CD14-positive monocyte (primary cell): Measurements from ENCODE around the gene ADAMTS9. TPM values are rescaled to one million over a fixed set of nuclear protein-coding genes. Genes with fewer than 3 reads are reported as not detected.

Source experiments
- DNase-seq, 3 donors: peaks; one replicate each; pipeline ENCODE4 v3.0.0-alpha.2; 2011 to 2022
- H2AFZ ChIP-seq: 2 replicates; pipeline ENCODE4 v1.6.0; 2012; ENCODE audit warnings: mild to moderate bottlenecking, low read depth, low read length, inconsistent platforms; ENCODE audit not compliant: insufficient read depth, poor library complexity, severe bottlenecking
- H3K27ac ChIP-seq, 2 donors: 1 replicate in 1 of 2; 2 replicates in 1 of 2; pipeline ENCODE4 v1.5.1; 2012 to 2013; ENCODE audit warnings: low read length in 2 of 2, control low read depth in 1 of 2, inconsistent platforms in 1 of 2, low read depth in 1 of 2, mild to moderate bottlenecking in 1 of 2
- H3K27me3 ChIP-seq, 2 donors: one replicate each; pipeline versions ENCODE4 v1.6.0 to v1.6.1; 2011 to 2013; ENCODE audit warnings: low read length in 2 of 2; ENCODE audit not compliant: control insufficient read depth in 2 of 2, insufficient read depth in 2 of 2
- H3K36me3 ChIP-seq, 2 donors: replicated peaks in 1 of 2; 1 replicate in 1 of 2; 2 replicates in 1 of 2; pipeline versions ENCODE4 v1.5.1 to v1.6.1; 2012 to 2013; ENCODE audit warnings: low read length in 2 of 2, control low read depth in 1 of 2, inconsistent platforms in 1 of 2, mild to moderate bottlenecking in 1 of 2; ENCODE audit not compliant: insufficient read depth in 2 of 2, control insufficient read depth in 1 of 2
- H3K4me1 ChIP-seq, 2 donors: 1 replicate in 1 of 2; 2 replicates in 1 of 2; pipeline versions ENCODE4 v1.5.1 to v1.6.1; 2012 to 2013; ENCODE audit warnings: low read length in 2 of 2, control low read depth in 1 of 2, inconsistent platforms in 1 of 2, mild to moderate bottlenecking in 1 of 2, moderate library complexity in 1 of 2; ENCODE audit not compliant: insufficient read depth in 2 of 2, control insufficient read depth in 1 of 2
- H3K4me2 ChIP-seq: replicated peaks from 2 replicates; pipeline ENCODE3; 2012; ENCODE audit warnings: low read length, moderate library complexity, mild to moderate bottlenecking; ENCODE audit not compliant: poor library complexity, severe bottlenecking; ENCODE audit errors: extremely low read depth
- H3K4me3 ChIP-seq, 3 experiments: fragments of 200-600 bp in 1 of 3; sonication (generic) in 1 of 3; replicated peaks in 1 of 3; 1 replicate in 2 of 3; 2 replicates in 1 of 3; pipeline ENCODE4 v1.5.1; 2011 to 2013; ENCODE audit warnings: low read length in 3 of 3, mild to moderate bottlenecking in 3 of 3, control low read depth in 2 of 3, low read depth in 2 of 3, inconsistent platforms in 1 of 3, moderate library complexity in 1 of 3
- H3K79me2 ChIP-seq: 2 replicates; pipeline ENCODE4 v1.6.0; 2012; ENCODE audit warnings: mild to moderate bottlenecking, control low read depth, inconsistent platforms, low read length, moderate library complexity; ENCODE audit not compliant: insufficient read depth
- H3K9ac ChIP-seq: 2 replicates; pipeline ENCODE4 v1.6.0; 2017; ENCODE audit warnings: low read length, mild to moderate bottlenecking; ENCODE audit not compliant: insufficient read depth, poor library complexity, severe bottlenecking
- H3K9me3 ChIP-seq, 2 donors: replicated peaks in 1 of 2; 1 replicate in 1 of 2; 2 replicates in 1 of 2; pipeline versions ENCODE4 v1.5.1 to v1.6.1; 2012 to 2013; ENCODE audit warnings: low read length in 2 of 2, control low read depth in 1 of 2; ENCODE audit not compliant: control insufficient read depth in 1 of 2, insufficient read depth in 1 of 2
- H4K20me1 ChIP-seq: 2 replicates; pipeline ENCODE4 v1.6.0; 2012; ENCODE audit warnings: mild to moderate bottlenecking, low read length, control low read depth, moderate library complexity; ENCODE audit not compliant: insufficient read depth
- H3K27ac Mint-ChIP-seq, 7 donors: one replicate each; pipeline ENCODE4 v1.8.0; 2020; ENCODE audit warnings: mild to moderate bottlenecking in 7 of 7, mixed read lengths in 7 of 7, moderate library complexity in 6 of 7, inconsistent platforms in 2 of 7
- H3K27me3 Mint-ChIP-seq, 3 donors: one replicate each; pipeline ENCODE4 v1.8.0; 2021 to 2022; ENCODE audit warnings: low read depth in 3 of 3, mild to moderate bottlenecking in 3 of 3, mixed read lengths in 3 of 3, moderate library complexity in 3 of 3, inconsistent platforms in 1 of 3
- H3K36me3 Mint-ChIP-seq, 2 donors: one replicate each; pipeline ENCODE4 v1.8.0; 2020; ENCODE audit warnings: mixed read lengths in 2 of 2, inconsistent platforms in 1 of 2, mild to moderate bottlenecking in 1 of 2
- H3K4me1 Mint-ChIP-seq: one replicate; pipeline ENCODE4 v1.8.0; 2020; ENCODE audit warnings: mild to moderate bottlenecking, mixed read lengths
- H3K4me3 Mint-ChIP-seq, 2 donors: one replicate each; pipeline ENCODE4 v1.8.0; 2020; ENCODE audit warnings: mild to moderate bottlenecking in 2 of 2, mixed read lengths in 2 of 2, moderate library complexity in 1 of 2
- H3K9me3 Mint-ChIP-seq, 7 donors: one replicate each; pipeline ENCODE4 v1.8.0; 2020 to 2022; ENCODE audit warnings: mixed read lengths in 7 of 7, mild to moderate bottlenecking in 6 of 7, moderate library complexity in 6 of 7, inconsistent platforms in 2 of 7
- CTCF ChIP-seq: fragments of 200-600 bp; IDR thresholded peaks from one replicate; pipeline ENCODE4 v1.8.0; 2022; ENCODE audit warnings: antibody characterized with exemption, mild to moderate bottlenecking
- WGBS: methylation state at CpG from one replicate; pipeline ENCODE4 v1.1.5; 2013; ENCODE audit warnings: missing lambda C conversion rate; ENCODE audit not compliant: insufficient coverage; 5-methylcytosine and 5-hydroxymethylcytosine counted together
- intact Hi-C, 2 donors: fragments of 100-400 bp; cut with micrococcal nuclease; formaldehyde crosslinking; loops; one replicate each; pipeline versions ENCODE4 v1.15.0 to v1.15.1; 2023
- polyA plus RNA-seq, 3 donors: library from polyadenylated mRNA; depleted of rRNA in 1 of 3; unstranded in 2 of 3; stranded (reverse) in 1 of 3; fragments of 300-500 nt in 2 of 3; fragments of >200 nt in 1 of 3; fragmentation: Illumina TruSeq in 2 of 3; gene quantifications; 1 replicate in 2 of 3; 2 replicates in 1 of 3; pipeline ENCODE4 v1.2.3, GENCODE V29; 2012 to 2021

The ADAMTS9 gene
- polyA plus RNA-seq, 3 donors: not detected

- peak overlapping the region in 1 of 7 donors; percentile 14 for H3K27ac Mint-ChIP-seq
- intact Hi-C loops: no loop called here
Measured at GRCh38 chr3:64561325-64561843, 126.4 kb downstream of the ADAMTS9 start.

GRCh38 chr3:64560791-64561190, 127.0 kb downstream of the ADAMTS9 start:
- Histone ChIP-seq H3K4me3 (no peak overlapping the region), H3K79me2 (no peaks in the 10 kb centered on the region), H3K9me3 (no peaks in the 10 kb centered on the region), H3K27ac (no peak overlapping the region), H4K20me1 (no peaks in the 10 kb centered on the region), H3K9ac (no peak overlapping the region), H3K36me3 (no peaks in the 10 kb centered on the region), H2AFZ (no peak overlapping the region), H3K27me3 (no peaks in the 10 kb centered on the region), H3K4me1 (no peaks in the 10 kb centered on the region), H3K4me2 (no peak overlapping the region)
- DNase-seq: no peak
- WGBS: no CpG with 5 or more reads among the region's 2 CpGs
- H3K4me1 Mint-ChIP-seq: no peaks in the 10 kb centered on the region
- TF ChIP-seq CTCF: no peak
- peaks cover 0 to 6% (median 2%) of the 10 kb centered on the region in 7 donors for H3K9me3 Mint-ChIP-seq
- no peak overlapping the region for H3K4me3 Mint-ChIP-seq
- H3K36me3 Mint-ChIP-seq: no peaks in the 10 kb centered on the region
- intact Hi-C loops: no loop called here
- peaks cover 0 to 2% (median 2%) of the 10 kb centered on the region in 3 donors for H3K27me3 Mint-ChIP-seq
- H3K27ac Mint-ChIP-seq: no peak overlapping the region

More at GRCh38 chr3:64561325-64561843, 126.4 kb downstream of the ADAMTS9 start:
- WGBS: 91% methylated on average over 17 of the region's 22 CpGs
- Histone ChIP-seq H3K27me3 (no peaks in the 10 kb centered on the region), H4K20me1 (no peaks in the 10 kb centered on the region), H3K4me1 (no peaks in the 10 kb centered on the region), H3K4me2 (no peak overlapping the region), H3K27ac (no peak overlapping the region), H3K9ac (no peak overlapping the region), H3K4me3 (no peak overlapping the region), H3K9me3 (no peaks in the 10 kb centered on the region), H3K36me3 (no peaks in the 10 kb centered on the region), H2AFZ (no peak overlapping the region), H3K79me2 (no peaks in the 10 kb centered on the region)
- no peaks in the 10 kb centered on the region for H3K4me1 Mint-ChIP-seq
- DNase-seq: no peak
- peaks cover 0 to 2% (median 2%) of the 10 kb centered on the region in 3 donors for H3K27me3 Mint-ChIP-seq
- H3K4me3 Mint-ChIP-seq: no peak overlapping the region
- H3K36me3 Mint-ChIP-seq: no peaks in the 10 kb centered on the region
- TF ChIP-seq CTCF: no peak
- peaks cover 0 to 6% (median 2%) of the 10 kb centered on the region in 7 donors for H3K9me3 Mint-ChIP-seq
